ENCODE data around the gene A4GALT.

DNA sequence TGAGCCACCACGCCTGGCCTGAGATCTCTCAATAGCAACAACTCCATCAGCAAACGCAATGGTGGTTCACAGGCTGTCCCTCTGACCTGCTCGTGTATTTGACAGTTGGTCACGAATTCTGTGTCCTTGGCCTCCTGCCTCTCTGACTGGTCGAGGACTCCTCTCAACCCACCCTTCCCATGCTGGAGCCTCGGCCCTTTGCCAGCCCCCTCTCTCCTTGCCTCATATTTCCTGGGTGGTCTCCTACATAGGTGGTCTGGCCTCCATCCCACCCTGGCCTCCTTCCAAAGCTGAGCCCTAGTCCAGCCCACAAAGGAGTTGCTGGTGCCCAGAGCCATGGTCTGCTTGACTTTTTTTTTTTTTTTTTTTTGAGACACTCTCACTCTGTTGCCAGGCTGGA is 11.4 kb upstream of the A4GALT start:
- TF ChIP-seq, protein P1, sequence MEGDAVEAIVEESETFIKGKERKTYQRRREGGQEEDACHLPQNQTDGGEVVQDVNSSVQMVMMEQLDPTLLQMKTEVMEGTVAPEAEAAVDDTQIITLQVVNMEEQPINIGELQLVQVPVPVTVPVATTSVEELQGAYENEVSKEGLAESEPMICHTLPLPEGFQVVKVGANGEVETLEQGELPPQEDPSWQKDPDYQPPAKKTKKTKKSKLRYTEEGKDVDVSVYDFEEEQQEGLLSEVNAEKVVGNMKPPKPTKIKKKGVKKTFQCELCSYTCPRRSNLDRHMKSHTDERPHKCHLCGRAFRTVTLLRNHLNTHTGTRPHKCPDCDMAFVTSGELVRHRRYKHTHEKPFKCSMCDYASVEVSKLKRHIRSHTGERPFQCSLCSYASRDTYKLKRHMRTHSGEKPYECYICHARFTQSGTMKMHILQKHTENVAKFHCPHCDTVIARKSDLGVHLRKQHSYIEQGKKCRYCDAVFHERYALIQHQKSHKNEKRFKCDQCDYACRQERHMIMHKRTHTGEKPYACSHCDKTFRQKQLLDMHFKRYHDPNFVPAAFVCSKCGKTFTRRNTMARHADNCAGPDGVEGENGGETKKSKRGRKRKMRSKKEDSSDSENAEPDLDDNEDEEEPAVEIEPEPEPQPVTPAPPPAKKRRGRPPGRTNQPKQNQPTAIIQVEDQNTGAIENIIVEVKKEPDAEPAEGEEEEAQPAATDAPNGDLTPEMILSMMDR (IDR thresholded peaks at IDR 0.05) = no peak
- TF ChIP-seq POLR2AphosphoS5 (IDR thresholded peaks at IDR 0.05) (no peak), POLR2A (IDR thresholded peaks at IDR 0.05) (no peak)
